NCI-H2081 (cell line): ENCODE data around the gene DUSP15.
A peak's percentile ranks its signal among the peaks of the same experiment; 100 is the strongest.
"Not testable (repeated sequence)": the region's sequence is repeated elsewhere in the genome, so short reads cannot be mapped to it uniquely, and the experiment has no call there.

Experiments used
- DNase-seq, 2 experiments: peaks; one replicate each; lab custom pipeline; 2025; lab: John Stamatoyannopoulos, UW

Gene DUSP15

DNA sequence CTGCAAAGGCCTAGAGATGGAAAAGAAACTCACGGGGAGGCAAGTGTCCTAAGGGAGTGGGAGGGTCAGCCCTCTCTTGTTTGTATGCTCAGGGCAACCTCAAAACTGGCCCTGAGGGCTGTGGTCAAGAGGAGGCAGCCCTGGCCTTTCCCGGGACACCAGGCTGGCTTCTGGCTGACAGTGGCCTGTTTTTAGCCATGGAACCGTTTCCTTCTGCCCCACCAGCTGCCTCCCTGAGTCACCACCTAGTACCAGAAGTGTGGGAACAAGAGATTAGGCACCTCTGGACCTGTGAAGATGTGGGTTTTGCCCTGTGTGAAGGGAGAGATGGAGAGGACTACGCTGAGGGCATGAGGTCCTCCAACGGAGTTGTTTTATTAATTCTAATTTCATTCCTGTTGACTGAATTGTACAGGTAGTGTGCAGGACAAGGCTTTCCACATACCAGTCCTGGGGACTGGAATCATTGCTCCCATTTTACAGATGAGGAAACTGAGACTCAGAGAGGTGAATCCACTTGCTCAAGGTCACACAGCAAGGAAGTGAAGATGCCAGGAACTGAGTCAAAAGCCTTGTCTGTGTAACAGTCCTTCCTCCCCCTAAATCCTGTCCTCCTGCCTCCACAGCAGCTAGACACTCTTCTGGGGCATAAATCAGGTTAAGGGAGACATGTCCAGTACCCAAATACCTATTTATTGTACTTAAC lies 30.4 kb downstream of the DUSP15 start:
- DNase-seq = no peak

GRCh38 chr20:31838646-31839292 lies 31.6 kb downstream of the DUSP15 start:
- no peak for DNase-seq

DNA sequence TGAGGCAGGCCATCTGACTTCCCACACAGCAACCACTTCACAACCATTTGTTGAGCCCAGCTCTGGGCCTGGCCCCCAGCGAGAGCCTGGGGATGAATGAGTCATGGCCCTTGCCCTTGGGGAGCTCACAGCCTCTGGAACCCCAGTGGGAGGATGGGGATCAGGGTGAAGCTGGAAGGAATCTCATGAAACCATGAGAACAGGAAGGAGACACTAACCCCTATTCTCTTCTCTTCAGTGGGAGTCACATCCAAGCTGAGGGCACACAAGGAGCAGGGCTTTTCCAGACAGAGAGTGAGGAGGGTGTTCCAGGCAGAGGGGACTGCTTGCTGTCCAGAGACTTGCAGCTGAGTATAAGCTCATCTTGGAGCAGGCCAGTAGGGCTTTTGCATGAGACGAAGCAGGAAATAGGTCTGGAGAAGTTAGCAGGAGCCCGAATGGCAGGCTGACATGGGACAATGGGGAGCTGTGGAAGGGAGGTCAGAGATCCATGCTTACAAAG lies 32.4 kb downstream of the DUSP15 start:
- no peak for DNase-seq

GRCh38 chr20:31836853-31837608 lies 33.3 kb downstream of the DUSP15 start:
- no peak for DNase-seq

GRCh38 chr20:31835977-31836852 lies 34.1 kb downstream of the DUSP15 start:
- no peak for DNase-seq

- no peak for DNase-seq
Observed at GRCh38 chr20:31835554-31835953, 34.8 kb downstream of the DUSP15 start.

DNA sequence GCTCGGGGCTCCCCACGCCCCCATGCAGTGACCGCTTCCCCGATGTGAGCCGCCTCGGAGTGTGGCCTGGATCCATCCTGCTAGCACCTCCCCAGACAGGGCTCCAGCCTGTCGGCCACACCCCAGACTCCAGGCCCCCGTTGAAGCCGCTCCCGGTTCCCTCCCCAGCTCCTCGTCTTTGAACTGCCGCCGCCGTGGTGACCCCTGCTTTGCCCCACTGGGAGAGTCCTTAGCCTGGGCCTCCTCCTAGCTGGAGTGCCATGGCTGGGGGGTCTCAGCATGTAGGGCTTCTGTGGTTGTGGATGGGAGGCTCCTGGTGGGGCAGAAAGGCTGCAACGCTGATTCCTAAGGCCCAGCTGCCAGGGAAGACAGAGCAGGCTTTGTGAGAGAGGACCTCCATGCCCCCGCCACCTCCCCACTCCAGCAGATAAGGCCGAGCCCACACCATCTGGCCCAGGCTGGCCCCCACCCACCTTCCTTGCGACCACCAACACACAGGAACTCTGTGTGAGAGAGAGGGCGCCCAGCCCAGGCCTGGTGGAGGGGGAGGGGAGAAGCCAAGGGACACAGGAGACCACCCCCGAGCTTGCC lies 36.3 kb downstream of the DUSP15 start:
- no peak for DNase-seq

GRCh38 chr20:31833130-31833930 lies 37.0 kb downstream of the DUSP15 start:
- peak; percentile 21 to 33 for DNase-seq

DNA sequence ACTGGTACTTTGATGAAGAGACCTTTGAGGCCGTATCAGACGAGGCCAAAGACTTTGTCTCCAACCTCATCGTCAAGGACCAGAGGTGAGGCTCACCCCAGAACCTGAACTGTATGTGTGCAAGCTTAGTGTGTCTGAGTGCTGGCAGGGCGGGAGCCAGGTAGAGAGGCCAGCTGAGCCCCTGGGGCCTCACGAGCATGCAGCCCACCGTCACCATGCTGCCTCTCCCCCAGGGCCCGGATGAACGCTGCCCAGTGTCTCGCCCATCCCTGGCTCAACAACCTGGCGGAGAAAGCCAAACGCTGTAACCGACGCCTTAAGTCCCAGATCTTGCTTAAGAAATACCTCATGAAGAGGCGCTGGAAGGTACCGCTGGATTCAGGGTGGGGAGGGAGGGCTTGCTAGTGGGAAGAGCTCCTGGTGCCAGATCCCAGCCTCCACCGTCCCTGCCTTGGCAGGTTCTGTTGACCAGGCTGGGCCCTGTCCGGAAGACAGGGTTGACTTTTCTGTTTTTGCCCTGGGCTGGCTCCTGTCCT lies 38.5 kb downstream of the DUSP15 start:
- no peak for DNase-seq

DNA sequence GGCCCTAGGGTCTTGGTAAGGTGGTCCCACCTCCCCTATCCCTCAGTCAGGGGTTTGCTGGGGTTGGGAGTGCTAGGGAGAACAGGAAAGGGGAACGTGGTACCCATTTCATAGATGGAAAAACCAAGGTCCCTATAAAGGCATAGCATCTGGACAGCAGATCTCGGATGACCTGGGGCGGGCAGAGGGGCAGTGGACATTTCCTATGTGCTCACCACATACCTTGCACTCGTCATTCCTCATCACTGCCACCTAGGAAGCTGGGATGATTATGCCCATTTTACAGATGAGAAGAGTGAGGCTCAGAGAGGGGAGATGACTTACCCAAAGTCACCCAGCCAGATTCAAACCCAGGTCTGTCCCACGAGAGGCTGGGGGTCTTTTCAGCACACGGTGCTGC lies 39.1 kb downstream of the DUSP15 start:
- no peak for DNase-seq

DNA sequence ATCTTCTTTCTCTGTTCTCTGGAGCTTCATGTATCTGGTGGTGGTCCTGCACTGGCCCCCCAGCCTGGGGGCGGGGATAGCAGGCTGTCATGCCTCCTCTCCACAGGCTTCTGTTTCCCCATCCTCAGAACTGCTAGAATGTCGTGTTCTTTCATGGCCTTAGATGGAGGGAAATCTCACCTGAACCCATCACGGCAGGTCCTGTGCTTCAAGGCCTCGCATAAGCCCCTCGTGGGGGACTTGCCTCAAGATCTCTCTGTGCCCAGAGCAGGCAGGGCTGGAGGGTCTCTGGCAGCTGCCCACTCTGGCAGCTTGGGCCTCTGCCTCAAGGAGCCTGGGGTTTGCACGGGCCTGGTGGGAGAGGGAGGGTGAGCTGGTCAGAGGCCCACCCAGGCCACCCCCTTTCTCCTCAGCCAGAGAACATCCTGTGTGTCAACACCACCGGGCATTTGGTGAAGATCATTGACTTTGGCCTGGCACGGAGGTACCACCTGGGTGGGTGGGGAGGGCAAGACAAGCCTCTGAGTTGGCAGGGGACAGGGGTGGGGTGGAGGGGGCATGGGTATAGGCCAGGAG lies 39.8 kb downstream of the DUSP15 start:
- no peak for DNase-seq

DNA sequence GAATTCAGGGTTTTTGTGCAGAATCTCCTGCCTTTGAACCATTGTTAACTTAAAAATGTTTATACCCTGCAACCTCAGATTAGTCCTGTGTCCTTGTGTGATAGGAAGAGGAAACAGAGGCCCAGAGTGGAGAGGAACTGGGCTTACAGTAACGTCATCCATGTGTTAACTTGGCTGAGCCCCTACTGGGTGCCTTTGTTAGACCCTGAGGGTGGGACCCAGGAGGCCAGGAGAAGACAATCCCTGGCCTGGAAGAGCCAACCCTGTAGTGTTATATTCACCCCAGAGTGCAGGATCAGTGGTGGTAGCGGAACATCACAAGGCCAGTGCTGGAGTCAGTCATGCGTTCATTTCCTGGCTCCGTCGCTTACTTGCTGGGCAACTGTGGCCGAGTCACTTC lies 40.6 kb downstream of the DUSP15 start:
- no peak for DNase-seq

- DNase-seq = not testable (repeated sequence)
Observed at GRCh38 chr20:31828016-31828415, 42.3 kb downstream of the DUSP15 start.

DNA sequence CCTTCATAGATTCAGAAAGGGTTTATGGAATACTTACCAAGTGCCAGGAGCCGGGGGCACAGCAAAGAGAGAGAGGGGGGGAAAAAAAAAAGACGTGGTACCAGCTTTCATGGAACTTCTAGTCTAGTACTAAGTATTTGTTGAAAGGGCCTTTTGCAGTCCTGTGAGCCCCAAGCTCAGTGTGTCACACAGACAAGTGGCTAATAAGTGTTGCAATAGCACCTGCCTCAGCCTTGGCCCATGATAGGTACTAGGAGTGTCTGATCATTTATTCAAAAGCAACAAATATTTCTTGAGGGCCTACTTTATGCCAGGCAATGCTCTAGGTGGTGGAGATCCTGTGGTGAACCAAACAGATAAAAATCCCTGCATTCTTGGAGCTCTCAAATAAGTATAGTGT lies 43.3 kb downstream of the DUSP15 start:
- no peak for DNase-seq

GRCh38 chr20:31826074-31826473 lies 44.3 kb downstream of the DUSP15 start:
- no peak for DNase-seq

DNA sequence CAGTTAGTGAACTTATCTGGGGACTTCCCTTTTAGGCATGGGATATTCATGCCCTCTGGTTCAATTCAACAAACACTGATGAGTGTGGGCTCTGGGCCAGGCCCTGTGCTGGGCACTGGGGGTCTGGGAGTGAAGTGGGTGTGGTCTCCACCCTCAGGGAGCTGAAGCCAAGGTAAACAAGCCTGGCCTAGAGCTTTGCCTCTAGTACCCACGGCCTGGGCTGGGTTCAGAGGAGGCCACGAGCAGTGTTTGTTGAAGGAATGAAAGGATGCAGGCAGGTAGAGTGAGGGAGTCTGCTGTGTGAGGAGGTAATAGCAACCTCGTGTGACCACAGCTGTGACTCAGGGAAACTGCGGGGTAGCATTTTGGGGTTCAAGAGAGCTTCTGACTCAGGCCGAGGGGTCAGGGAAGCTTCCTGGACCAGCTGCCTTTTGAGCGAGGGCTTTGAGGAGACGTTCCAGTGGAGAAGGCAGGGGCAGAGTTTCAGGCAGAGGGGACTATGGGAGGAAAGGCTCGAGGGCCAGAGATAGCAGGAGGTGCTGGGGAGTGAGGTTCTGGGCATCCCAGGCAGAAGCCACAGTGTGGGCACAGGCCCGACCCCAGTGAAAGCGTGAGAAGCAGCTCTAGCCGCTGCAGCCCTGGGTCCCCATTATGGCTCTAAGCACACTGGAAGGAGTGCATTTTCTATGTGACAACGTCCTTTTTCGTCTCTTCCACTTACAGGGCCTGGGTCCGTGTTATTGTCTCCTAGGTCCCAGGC lies 45.6 kb downstream of the DUSP15 start:
- no peak for DNase-seq

- DNase-seq = no peak
Observed at GRCh38 chr20:31824125-31824485, 46.2 kb downstream of the DUSP15 start.

GRCh38 chr20:31823360-31824124 lies 46.8 kb downstream of the DUSP15 start:
- no peak for DNase-seq
